Keratinocyte (primary cell): ENCODE results near the gene NAV3.

Experiments
- CTCF ChIP-seq, 3 experiments: IDR thresholded peaks in 1 of 3; conservative IDR thresholded peaks in 1 of 3; optimal IDR thresholded peaks in 1 of 3; 2 replicates in 2 of 3; 3 replicates in 1 of 3; pipeline versions ENCODE3 to v1.5.1; 2011; ENCODE audit warnings: low read length in 3 of 3, mild to moderate bottlenecking in 3 of 3, moderate library complexity in 2 of 3, control low read depth in 1 of 3, inconsistent platforms in 1 of 3; ENCODE audit not compliant: insufficient read depth in 2 of 3; ENCODE audit errors: extremely low read depth in 1 of 3
- EZH2 ChIP-seq: IDR thresholded peaks from one replicate; pipeline ENCODE4 v1.6.1; 2012; ENCODE audit warnings: inconsistent platforms, mild to moderate bottlenecking, low read length, moderate library complexity

- TF ChIP-seq CTCF (optimal IDR thresholded peaks at IDR 0.05 in 1 of 3, IDR thresholded peaks at IDR 0.05 in 1 of 3, conservative IDR thresholded peaks at IDR 0.05 in 1 of 3; ENCODE audit: extremely low read depth in 1 of 3, insufficient read depth in 2 of 3, low read length in 3 of 3) (no peak), EZH2 (no peak)
Observed at GRCh38 chr12:78118486-78118885, 287.8 kb downstream of the NAV3 start.
